ENCODE results near the gene EDEM3.

EDEM3 gene

GRCh38 chr1:184753608-184754475 lies 816 bp downstream of the EDEM3 start:
- H3K36me3 ChIP-seq, result no peaks in the 10 kb centered on the region
- H3K4me1 ChIP-seq (ENCODE audit: control insufficient read depth in 1 of 2, insufficient read depth in 1 of 2, low read depth in 1 of 2, low read length in 1 of 2), result peaks cover 31 to 37% of the 10 kb centered on the region in 2 experiments
- peak overlapping the region; percentile 94 for H3K27ac ChIP-seq
- no peak for TF ChIP-seq CTCF (IDR thresholded peaks at IDR 0.05)
- H3K9me3 ChIP-seq, result no peaks in the 10 kb centered on the region
- H3K27me3 ChIP-seq, result no peaks in the 10 kb centered on the region
- peak overlapping the region; percentile 89 to 95 for H3K4me3 ChIP-seq (ENCODE audit: low read depth in 1 of 2, low read length in 1 of 2)

GRCh38 chr1:184753117-184753516 lies 1.5 kb downstream of the EDEM3 start:
- no peak for TF ChIP-seq CTCF (IDR thresholded peaks at IDR 0.05)
- H3K4me3 ChIP-seq (ENCODE audit: low read depth in 1 of 2, low read length in 1 of 2), result peak overlapping the region; percentile 89 to 95
- H3K4me1 ChIP-seq (ENCODE audit: control insufficient read depth in 1 of 2, insufficient read depth in 1 of 2, low read depth in 1 of 2, low read length in 1 of 2), result peaks cover 33 to 38% of the 10 kb centered on the region in 2 experiments
- no peaks in the 10 kb centered on the region for H3K36me3 ChIP-seq
- H3K27ac ChIP-seq, result peak overlapping the region; percentile 94
- no peaks in the 10 kb centered on the region for H3K9me3 ChIP-seq
- H3K27me3 ChIP-seq, result no peaks in the 10 kb centered on the region

GRCh38 chr1:184752656-184753055 lies 2.0 kb downstream of the EDEM3 start:
- Histone ChIP-seq H3K36me3 (no peaks in the 10 kb centered on the region), H3K27ac (peak overlapping the region; percentile 94), H3K4me3 (ENCODE audit: low read depth in 1 of 2, low read length in 1 of 2) (peak overlapping the region; percentile 89 to 95), H3K27me3 (no peaks in the 10 kb centered on the region), H3K4me1 (ENCODE audit: control insufficient read depth in 1 of 2, insufficient read depth in 1 of 2, low read depth in 1 of 2, low read length in 1 of 2) (peaks cover 33 to 38% of the 10 kb centered on the region in 2 experiments), H3K9me3 (no peaks in the 10 kb centered on the region)
- no peak for TF ChIP-seq CTCF (IDR thresholded peaks at IDR 0.05)

- Histone ChIP-seq H3K4me1 (ENCODE audit: control insufficient read depth in 1 of 2, insufficient read depth in 1 of 2, low read depth in 1 of 2, low read length in 1 of 2) (peaks cover 44 to 63% of the 10 kb centered on the region in 2 experiments), H3K27me3 (no peaks in the 10 kb centered on the region), H3K4me3 (ENCODE audit: low read depth in 1 of 2, low read length in 1 of 2) (no peak overlapping the region), H3K9me3 (no peaks in the 10 kb centered on the region), H3K27ac (peak overlapping the region; percentile 30), H3K36me3 (no peaks in the 10 kb centered on the region)
- TF ChIP-seq CTCF (IDR thresholded peaks at IDR 0.05), result no peak
These were observed 5.9 kb downstream of the EDEM3 start for GRCh38 chr1:184748740-184749139.

- H3K9me3 ChIP-seq, result no peaks in the 10 kb centered on the region
- H3K4me3 ChIP-seq (ENCODE audit: low read depth in 1 of 2, low read length in 1 of 2), result no peak overlapping the region
- H3K36me3 ChIP-seq, result no peaks in the 10 kb centered on the region
- peaks cover 30 to 49% of the 10 kb centered on the region in 2 experiments for H3K4me1 ChIP-seq (ENCODE audit: control insufficient read depth in 1 of 2, insufficient read depth in 1 of 2, low read depth in 1 of 2, low read length in 1 of 2)
- H3K27ac ChIP-seq, result peak overlapping the region; percentile 55
- no peaks in the 10 kb centered on the region for H3K27me3 ChIP-seq
- TF ChIP-seq CTCF (IDR thresholded peaks at IDR 0.05), result no peak
These were observed 7.3 kb downstream of the EDEM3 start for GRCh38 chr1:184747089-184747955.
